ENCODE measurements around the gene RALGPS1. TPM values are rescaled to one million over a fixed set of nuclear protein-coding genes. Genes with fewer than 3 reads are reported as not detected.

The RALGPS1 gene
- total RNA-seq, 4 donors from 2014 or later: 4.6 to 11.9 (median 10.0) TPM

DNA sequence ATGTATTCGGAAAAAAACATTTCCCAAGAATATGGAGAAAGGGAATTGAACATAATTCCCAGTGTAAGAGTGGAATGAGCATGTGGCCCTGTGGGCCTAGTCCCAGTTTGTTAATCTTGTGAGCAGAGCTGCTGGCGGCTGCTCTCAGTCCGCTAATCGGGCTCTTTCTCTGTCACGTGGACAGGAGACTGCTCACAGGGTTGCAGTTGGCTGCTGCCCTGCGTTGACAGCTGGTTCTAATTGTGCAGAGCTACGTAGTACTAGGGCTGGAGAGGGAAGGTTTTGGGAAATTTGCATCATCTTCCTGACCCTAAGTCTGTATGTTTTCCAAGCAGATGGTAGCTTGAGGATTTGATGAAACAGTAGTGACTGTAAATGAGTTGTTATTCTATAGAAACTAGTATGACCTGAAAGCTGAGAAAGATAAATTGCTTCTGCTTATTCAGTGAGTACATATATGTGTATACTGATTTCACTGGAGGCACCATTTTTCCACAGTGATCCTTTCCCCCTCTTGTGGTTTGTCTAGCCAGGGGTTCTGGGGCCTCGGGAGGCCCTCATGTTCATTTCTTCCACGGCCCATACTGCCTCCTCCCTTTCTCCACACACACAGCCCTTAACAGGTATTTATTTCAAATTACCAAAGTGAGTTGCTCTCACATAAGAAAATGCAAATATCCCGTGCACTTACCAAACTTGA lies 107.2 kb downstream of the RALGPS1 start:
- no peaks in the 10 kb centered on the region for H3K27me3 ChIP-seq
- H3K4me1 ChIP-seq: peaks cover 29 to 38% (median 32%) of the 10 kb centered on the region in 4 donors
- H3K4me3 ChIP-seq: no peak overlapping the region
- TF ChIP-seq EP300 (IDR thresholded peaks at IDR 0.05) (peak; percentile 56), POLR2AphosphoS5 (IDR thresholded peaks at IDR 0.05) (peak; percentile 79 to 95)
- TF ChIP-seq, protein P1, sequence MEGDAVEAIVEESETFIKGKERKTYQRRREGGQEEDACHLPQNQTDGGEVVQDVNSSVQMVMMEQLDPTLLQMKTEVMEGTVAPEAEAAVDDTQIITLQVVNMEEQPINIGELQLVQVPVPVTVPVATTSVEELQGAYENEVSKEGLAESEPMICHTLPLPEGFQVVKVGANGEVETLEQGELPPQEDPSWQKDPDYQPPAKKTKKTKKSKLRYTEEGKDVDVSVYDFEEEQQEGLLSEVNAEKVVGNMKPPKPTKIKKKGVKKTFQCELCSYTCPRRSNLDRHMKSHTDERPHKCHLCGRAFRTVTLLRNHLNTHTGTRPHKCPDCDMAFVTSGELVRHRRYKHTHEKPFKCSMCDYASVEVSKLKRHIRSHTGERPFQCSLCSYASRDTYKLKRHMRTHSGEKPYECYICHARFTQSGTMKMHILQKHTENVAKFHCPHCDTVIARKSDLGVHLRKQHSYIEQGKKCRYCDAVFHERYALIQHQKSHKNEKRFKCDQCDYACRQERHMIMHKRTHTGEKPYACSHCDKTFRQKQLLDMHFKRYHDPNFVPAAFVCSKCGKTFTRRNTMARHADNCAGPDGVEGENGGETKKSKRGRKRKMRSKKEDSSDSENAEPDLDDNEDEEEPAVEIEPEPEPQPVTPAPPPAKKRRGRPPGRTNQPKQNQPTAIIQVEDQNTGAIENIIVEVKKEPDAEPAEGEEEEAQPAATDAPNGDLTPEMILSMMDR (IDR thresholded peaks at IDR 0.05): no peak
- DNase-seq (ENCODE audit: extremely low spot score): peak; percentile 95
- peak overlapping the region; percentile 68 to 76 (median 74) for H3K27ac ChIP-seq (replicated peaks in 1 of 4)
- H3K36me3 ChIP-seq: no peaks in the 10 kb centered on the region
- 42% methylated on average over 10 of the region's 10 CpGs for WGBS
- no peaks in the 10 kb centered on the region for H3K9me3 ChIP-seq
- intact Hi-C loops (cut with DNase I): loop anchor here (5.0 kb wide), 1 partner anchor 175 kb away; no protein-coding TSS in a partner anchor

DNA sequence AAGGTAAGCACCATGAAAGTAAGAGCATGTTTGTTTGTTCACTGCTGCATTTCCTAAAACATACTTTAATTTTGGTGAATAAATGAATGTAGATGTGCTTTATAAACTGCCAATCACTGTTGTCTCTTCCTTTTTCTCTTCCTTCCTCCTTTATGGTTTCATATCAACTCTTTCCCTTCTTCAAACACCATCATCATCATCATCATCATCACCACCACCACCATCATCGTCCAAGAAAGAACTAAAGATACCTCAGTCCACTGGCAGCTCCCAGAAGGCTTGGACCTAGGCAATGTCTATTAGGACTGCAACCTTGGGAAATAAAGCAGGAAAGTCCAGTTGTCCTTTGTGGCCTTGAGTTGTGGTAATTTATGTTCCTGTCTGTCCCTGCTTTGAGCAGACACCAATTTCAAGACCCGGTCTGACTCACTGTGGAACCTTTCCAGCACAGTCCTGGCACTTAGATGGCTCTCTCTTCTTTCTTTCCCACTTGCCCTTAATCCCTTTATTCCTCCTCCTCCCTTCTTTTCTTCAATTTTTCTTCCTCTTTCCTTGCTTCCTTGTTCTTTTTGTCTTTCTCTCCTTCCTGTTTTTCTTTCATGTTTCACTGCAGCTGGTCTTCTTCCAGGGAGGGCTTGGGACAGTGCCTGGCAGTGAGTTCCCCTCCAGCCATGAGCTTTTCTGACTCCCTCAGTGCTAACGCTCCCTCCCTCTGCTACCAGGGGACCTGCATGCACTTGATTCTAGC lies 108.5 kb downstream of the RALGPS1 start:
- H3K9me3 ChIP-seq: no peaks in the 10 kb centered on the region
- DNase-seq (ENCODE audit: extremely low spot score): peak; percentile 75
- H3K4me3 ChIP-seq: no peak overlapping the region
- H3K4me1 ChIP-seq: peaks cover 29 to 38% (median 32%) of the 10 kb centered on the region in 4 donors
- TF ChIP-seq EP300 (IDR thresholded peaks at IDR 0.05) (no peak), POLR2AphosphoS5 (IDR thresholded peaks at IDR 0.05) (no peak), POLR2A (IDR thresholded peaks at IDR 0.05; ENCODE audit: low read depth) (no peak)
- TF ChIP-seq, protein P1 (IDR thresholded peaks at IDR 0.05): no peak
- H3K36me3 ChIP-seq: no peaks in the 10 kb centered on the region
- intact Hi-C loops (cut with DNase I): loop anchor here (5.0 kb wide), 1 partner anchor 174 kb away; no protein-coding TSS in a partner anchor
- WGBS: 50% methylated on average over 2 of the region's 3 CpGs
- H3K27ac ChIP-seq (replicated peaks in 1 of 4): peak overlapping the region; percentile 68 to 76 (median 74)
- no peaks in the 10 kb centered on the region for H3K27me3 ChIP-seq

- 94% methylated on average over 7 of the region's 7 CpGs for WGBS
- H3K4me3 ChIP-seq: no peak overlapping the region
- intact Hi-C loops (cut with DNase I): no loop called here
- no peak overlapping the region for H3K27ac ChIP-seq (replicated peaks in 1 of 4)
- TF ChIP-seq POLR2A (IDR thresholded peaks at IDR 0.05; ENCODE audit: low read depth) (no peak), POLR2AphosphoS5 (IDR thresholded peaks at IDR 0.05) (no peak), EP300 (IDR thresholded peaks at IDR 0.05) (no peak)
- TF ChIP-seq, protein P1 (IDR thresholded peaks at IDR 0.05): no peak
- no peak for DNase-seq (ENCODE audit: extremely low spot score)
- H3K36me3 ChIP-seq: no peaks in the 10 kb centered on the region
- no peaks in the 10 kb centered on the region for H3K9me3 ChIP-seq
- H3K4me1 ChIP-seq: peaks cover 29 to 38% (median 32%) of the 10 kb centered on the region in 4 donors
- no peaks in the 10 kb centered on the region for H3K27me3 ChIP-seq
Measured at GRCh38 chr9:127025042-127025441, 110.5 kb downstream of the RALGPS1 start.

- H3K9me3 ChIP-seq: no peaks in the 10 kb centered on the region
- 93% methylated on average over 2 of the region's 2 CpGs for WGBS
- H3K4me3 ChIP-seq: no peak overlapping the region
- intact Hi-C loops (cut with DNase I): no loop called here
- no peak overlapping the region for H3K27ac ChIP-seq (replicated peaks in 1 of 4)
- no peak for DNase-seq (ENCODE audit: extremely low spot score)
- peaks cover 9 to 16% (median 13%) of the 10 kb centered on the region in 4 donors for H3K4me1 ChIP-seq
- H3K27me3 ChIP-seq: no peaks in the 10 kb centered on the region
- H3K36me3 ChIP-seq: no peaks in the 10 kb centered on the region
- TF ChIP-seq, protein P1 (IDR thresholded peaks at IDR 0.05): no peak
- TF ChIP-seq EP300 (IDR thresholded peaks at IDR 0.05) (no peak), POLR2A (IDR thresholded peaks at IDR 0.05; ENCODE audit: low read depth) (no peak), POLR2AphosphoS5 (IDR thresholded peaks at IDR 0.05) (no peak)
Measured at GRCh38 chr9:127027694-127028093, 113.1 kb downstream of the RALGPS1 start.
